ENCODE measurements around the gene MKS1.

- TF ChIP-seq CTCF (IDR thresholded peaks at IDR 0.05 in 4 of 5, conservative IDR thresholded peaks at IDR 0.05 in 1 of 5) = no peak
- TF ChIP-seq POLR2A (IDR thresholded peaks at IDR 0.05) = no peak
These were observed 19.1 kb upstream of the MKS1 start, which contains the start of gene LPO for GRCh38 chr17:58238147-58238634.

Data from gastrocnemius medialis (tissue), 4 donors.